NCI-H146 treated with DMSO at 0.1 percent for 48 hours (cell line): ENCODE data around the gene PITPNM3.

ENCODE experiments used
- DNase-seq: peaks from one replicate; lab custom pipeline; 2025; ENCODE audit not compliant: unreplicated experiment; lab: John Stamatoyannopoulos, UW

The PITPNM3 gene

DNA sequence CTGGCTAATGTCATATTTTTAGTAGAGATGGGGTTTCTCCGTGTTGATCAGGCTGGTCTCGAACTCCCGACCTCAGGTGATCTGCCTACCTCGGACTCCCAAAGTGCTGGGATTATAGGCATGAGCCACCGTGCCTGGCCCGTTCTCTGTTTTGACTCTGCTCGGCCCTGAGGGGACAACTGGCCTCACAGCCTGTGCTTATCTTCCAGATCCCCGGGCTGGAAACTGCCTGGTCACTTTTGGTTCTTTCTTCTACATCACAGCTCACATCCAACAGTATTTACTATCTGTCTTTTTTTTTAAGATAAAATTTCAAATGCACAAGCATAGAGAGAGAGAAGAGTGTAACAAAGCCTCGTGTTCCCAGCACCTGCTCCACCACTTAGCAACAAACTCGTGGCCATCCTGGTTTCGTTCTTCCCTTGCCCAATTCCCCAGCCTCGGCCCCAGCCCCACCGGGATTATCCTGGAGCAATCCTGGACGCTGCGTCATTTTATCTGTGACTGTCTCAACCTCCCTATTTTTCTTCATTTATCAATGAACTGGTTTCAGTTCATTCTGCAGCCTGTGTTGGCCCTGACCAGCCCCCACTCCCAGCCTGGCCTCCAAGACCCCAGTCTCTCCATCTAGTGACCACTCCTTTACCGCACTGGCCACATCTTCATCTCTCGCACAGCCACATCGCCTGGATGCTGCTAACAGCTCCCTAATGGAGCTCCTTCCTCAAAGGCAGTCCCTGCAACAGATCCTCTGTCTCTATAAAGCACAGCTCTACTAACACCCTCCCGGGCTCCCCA is 91.0 kb downstream of the PITPNM3 start:
- no peak for DNase-seq

DNA sequence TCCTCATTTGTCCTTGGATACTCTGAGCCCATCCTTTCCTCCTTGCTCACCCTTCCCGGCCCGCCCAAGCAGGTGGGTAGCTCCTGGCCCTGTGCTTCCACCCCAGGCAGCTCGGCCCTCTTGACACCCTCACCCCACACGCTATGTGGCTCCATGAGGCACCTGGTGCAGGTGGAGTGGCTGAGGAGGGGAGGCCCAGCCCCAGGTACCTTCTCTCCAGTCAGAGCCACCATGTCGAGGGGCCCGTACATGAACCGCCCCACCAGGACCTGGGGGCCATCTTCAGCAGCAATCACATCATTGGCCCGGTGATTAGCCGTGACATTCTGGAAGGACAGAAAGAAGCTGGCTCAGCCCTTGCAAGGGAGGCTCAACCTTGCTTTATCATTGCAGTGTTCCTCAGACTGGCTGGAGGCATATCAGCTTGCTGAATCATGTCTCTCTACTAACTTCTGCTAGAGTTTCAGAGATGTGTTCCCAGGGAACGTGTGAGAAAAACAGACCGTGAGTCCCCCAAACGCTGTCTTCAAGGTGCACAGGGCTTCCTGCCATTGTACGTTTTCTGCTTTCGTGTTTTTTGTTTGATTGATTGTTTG is 91.8 kb downstream of the PITPNM3 start:
- no peak for DNase-seq

DNA sequence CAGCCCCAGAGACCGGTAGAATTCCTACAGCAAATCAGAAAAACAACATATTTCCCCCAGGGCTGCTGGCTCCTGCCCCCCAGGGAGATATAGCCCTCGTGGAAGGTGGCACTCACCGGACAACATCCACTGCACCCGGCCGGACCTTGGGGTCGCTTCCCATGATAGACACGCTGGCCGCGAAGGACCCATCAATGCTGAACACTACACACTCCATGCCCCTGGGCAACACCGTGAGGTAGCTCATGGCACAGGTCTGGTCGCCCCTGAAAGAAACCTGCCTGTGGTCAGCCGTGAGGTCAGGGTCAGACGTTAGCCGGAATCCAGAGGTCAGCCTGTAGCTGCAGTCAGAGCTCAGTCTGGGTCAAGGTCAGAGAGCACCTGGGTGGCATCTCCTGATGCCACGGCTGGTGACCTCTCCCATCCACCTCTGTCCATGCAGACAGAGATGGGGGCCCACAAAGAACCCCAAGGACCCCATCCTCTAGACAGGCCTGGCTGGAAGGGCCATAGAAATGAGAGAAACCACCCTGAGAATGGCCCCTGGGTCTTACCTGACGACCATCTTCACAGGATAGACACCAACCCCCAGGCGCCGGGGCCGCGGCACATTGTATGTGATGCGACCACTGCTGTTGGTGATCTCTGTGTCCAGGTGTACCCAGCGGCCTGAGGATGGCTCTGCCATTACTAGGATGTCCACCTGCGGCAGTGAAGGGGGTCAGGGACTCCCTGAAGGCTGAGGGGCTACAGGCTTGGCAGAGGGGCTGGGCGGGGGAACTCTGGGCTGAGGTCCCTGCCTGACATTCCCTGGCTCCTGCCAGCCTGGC is 92.5 kb downstream of the PITPNM3 start:
- DNase-seq = no peak

DNA sequence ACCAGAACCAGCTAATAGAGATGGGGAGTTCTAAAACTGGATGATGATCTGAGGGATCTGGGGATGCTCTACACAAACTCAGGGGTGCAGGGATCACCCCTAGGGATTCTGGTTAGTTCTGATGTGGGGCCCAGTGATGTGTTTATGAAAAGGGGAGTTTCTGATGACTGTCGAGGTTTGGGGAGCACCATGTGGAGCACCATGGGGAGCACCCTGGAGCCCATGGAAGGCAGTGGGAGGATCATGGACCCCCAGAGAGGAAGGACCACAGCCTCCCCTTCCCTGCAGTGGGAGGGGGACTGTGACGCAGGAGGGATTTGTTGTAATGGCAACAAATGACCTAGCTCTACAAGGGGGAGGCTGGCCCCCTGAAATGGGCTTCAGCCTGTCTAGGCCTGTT is 93.7 kb downstream of the PITPNM3 start:
- DNase-seq = no peak

DNA sequence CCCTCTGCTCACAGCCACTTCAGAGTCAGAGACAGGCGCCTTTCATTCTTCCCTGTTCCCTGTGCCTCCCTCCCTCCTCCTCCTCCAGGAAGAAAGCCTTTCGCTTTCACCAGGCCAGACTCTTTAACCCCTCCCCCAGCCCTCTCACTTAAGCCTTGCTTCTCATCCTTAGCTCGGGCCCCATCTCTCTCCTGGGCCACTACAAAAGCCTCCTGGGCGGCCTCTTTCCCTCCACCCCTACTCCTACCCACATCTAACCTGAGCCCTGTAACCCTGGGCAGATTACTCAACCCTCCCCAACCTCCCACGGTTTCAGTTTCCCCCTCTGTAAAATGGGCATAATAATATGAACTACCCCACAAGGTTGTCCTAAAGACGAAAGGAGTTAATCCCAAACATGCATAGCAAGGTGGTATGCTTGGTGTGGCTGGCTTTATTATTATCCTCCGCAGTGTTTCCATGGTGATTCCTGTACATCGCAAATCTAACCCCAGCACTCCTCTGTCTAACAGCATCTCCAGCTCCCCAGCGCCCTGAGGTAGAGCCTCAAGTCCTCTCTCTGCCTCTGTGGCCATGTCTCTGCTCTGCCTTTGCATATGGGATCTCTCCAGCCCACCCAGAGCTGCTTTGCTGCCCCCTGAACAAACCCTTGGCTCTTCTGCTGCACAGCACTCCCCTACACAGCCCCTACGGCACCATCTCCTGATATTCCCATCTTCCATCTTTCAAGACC is 94.4 kb downstream of the PITPNM3 start:
- no peak for DNase-seq

DNA sequence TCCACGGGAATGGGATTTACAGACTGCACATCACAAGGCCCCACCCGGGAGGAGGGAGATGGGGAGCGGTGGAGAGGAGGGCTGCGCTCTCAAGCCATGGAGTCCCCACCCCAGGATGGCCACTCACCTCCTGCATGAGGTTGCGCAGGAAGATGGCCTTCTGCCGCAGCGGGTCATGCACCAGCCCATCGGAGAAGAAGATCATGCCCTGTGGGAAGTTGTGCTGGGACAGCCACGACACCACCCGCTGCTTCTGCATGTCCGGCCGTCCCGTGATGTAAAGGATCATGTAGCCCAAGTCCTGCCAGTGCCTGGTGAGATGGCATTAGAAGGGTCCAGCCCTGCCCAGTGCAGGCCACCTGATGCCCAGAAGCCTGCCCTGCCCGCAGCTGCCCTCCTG is 95.1 kb downstream of the PITPNM3 start:
- DNase-seq = no peak

DNA sequence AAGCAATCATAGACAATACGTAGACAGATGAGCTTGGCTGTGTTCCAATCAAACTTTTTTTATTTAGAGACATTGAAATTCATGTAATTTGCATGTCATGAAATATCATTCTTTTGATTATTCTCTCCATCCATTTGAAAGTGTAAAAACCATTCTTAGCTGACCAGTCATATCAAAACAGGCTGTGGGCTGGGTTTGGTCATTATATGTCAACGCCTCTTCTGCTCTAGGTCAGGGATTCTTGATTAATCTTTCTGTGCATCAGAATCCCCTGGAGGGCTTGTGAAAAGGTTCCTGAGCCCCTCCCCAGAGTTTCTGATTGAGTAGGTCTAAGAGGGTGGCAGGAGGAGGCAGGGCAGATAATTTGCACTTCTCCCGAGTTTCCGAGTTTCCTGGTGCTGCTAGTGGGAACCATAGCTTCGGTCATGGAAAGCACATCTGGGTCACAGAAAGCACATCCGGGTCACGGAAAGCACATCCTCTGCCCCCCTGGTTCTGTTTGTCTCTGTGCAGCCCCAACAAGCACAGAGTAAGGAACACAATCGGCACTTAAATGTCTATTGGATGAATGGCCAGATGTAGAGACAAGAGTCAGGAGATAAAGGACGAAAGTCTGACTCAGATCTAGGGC is 95.7 kb downstream of the PITPNM3 start:
- no peak for DNase-seq

DNA sequence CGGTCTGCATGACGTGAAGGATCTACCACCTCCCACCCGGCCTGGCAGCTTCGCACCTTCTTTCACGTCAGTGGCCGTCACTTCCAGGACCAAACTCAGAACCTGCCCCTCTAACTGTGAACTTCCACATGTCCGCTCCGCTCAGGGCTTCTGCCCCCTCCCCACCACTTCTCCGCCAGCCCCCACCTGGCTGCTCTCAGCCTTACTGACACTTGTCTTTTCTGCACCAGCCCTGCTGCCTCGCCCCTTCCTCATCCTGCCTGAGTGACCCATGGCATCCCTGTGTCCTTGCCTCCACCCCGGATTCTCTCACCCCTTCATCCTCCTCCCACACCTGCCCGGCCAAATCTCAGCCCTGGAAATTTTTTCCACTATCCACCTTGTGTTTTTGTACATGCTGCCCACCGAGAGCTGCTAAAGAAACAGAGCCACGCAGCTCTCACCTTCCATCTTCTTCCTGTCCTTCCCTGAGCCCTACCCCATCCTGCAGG is 97.8 kb downstream of the PITPNM3 start:
- no peak for DNase-seq

DNA sequence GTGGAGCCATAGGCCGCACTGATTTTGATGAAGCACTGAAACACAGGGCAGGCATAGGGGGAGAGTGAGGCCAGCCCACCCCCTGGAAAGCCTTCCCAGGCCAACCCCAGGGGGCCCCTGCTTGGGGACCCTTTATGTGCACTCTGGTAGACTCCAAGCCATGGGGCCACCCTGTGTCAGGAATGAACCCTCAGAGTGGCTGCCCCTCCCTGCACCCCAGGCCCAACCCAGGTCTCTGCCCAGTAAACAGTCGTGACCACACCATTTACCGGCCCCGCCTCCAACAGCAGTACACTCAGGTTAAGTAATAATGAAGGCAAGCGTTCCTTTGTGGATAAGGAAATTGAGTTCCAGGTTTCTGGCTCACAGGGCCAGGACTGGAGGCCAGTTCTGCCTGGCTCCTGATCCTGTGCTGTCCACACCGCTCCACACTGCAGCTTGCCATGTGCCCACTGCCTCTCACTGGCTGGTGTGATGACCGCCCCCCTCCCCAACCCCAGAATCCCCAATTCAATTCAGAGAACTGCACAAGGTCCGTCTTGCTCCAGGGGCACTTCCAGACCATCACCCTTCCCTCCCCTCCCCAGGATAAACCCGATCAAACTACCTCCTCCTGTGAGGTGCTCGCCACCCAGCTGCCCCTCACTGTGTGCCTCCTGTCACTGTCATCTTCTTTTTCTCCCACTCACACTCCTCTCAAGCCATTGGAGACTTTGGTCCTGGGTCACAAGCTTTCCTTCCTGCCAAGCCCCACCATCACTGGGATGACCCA is 98.5 kb downstream of the PITPNM3 start:
- DNase-seq = no peak

DNA sequence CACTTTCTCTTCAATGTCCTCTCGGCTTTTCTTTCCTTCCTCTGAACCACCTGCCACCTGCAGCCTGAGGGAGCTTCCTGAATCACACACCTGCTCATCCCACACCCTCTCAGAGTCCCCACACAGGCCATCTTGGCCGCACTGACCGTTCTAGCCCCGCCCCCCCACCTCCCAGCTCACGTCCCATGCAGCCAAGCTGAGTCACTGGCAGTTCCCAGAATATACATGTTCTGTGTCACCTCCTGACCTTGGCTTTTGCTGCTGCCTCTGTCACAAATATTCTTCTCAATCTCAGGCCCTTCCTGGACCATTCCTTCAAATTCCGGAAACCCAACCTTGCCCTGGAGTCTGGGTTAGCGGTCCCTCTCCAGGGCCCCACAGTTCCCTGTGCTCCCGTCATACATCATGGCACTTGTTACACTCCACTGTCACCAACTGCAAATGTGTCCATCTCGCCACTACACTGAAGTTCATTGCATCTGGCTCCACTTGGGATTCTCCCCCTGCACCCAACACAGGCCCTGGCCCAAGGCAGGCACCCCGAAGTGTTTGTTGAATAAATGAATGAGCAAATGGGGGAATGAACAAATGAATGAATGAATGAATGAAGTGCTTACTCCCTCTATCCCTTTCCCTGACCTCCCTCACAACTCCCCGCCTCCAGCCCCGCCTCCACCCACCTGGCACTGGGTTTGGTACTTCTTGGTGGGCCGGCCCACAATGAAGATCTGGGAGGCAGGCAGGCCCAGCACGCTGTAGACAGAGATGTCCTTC is 99.3 kb downstream of the PITPNM3 start:
- peak; percentile 50 for DNase-seq

DNA sequence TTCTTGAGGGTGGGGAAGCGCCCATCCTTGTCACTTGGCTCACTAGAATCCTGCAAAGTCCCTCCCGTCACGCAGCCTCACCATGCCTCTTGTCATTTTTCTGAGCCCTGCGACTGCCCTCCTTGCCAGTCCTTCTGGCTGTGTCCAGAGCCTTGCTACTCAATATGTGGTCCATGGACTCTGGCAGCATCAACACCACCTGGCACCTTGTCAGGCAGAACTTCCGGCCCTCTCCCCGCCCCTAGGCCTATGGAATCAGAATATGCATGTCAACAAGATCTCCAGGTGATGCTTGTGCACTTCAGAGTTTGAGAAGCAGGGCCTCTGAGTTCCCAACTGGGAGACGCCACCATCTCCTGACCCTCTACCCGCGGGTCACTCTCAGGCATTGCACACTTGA is 100.0 kb downstream of the PITPNM3 start:
- peak; percentile 36 for DNase-seq

DNA sequence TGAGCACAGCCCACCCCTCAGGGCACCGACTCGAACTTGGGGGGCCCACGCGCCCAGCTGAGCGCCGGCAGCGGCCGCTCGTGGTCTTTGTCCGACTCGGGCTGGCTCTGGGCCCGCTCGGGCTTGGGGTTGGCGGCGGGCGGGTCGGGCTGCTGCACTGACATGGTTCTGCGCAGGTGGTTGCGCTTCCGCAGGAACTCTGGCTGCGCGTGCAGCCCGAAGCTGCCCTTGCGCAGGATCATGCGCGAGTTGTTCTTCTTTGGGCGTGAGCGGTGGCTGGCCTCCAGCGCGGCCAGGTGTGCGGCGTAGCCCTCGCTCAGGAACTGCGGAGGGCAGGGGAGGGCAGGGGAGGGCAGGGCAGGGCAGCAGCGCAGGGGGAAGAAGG is 101.0 kb downstream of the PITPNM3 start:
- DNase-seq = no peak

DNA sequence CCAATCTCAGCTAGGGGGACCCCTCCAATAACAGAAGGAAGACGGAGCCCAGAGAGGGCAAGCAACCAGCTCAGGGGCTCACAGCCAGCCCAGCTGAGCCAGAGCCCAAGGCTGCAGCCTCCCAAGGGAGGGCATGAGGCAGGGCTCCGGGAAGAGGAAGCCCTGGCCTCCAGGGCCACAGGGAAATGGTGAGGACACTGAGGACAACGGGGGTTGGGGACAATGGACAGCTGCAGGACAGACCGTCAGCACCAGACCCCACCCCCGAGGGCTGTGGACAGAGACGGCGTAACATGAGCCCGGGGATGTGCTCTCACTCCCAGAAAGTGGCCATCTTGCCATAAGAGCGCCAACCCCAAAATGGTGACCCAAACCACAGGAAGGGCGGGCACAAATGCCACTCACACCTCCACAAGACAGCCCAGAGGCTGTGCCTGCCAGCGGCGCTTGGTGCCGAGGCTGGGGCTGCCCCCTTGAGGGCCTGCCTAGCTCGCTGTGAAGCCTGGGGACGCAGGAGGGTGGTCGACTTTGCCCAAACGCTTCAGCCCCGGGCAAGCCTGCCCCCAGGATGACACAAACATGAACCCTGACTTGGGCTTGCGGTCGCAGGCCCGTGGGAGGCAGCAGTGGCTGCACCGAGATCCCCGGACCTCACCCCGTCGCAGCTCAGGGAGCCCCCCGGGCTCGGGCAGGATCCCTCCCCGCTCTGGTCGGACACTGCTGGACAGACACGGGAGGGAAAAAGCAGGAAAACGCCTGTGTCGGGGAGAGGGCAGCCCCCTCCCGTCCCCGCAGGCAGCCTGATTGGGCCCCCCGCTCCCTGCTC is 101.6 kb downstream of the PITPNM3 start:
- no peak for DNase-seq

DNA sequence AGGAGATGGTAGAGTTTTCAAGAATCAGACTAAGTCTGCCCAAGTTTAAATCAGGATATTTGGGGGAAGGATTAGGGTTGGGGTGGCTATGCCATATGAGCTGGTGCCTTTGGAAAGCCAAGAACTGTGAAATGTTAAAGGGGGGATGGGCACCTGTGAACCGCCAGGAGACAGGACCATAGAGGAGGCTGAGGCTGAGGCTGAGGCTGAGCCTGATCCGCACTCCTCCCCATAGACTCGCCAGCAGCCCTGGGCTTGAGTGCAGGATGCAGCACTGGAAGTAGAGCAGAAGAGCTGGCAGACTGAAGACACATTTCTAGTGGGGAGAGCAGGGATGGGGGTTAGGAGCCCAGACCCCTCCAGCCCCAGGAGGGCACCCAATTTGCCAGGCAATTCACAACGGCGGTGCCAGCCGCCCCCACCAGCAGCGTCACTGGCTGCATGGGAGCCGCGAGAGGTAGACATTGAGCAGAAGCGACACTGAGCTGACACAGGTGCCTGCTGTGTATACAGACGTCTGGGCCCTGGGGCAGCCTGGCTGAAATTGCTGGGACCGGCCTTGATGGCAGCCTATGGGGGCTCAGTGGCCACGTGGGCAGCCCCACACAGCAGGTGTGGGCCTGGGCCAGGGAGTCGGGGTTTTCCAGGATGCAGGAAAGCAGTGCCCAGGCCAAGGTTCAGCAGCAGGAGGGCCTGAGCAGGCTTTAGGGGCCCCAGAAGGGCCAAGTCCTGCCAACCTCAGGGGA is 102.9 kb downstream of the PITPNM3 start:
- DNase-seq = no peak

DNA sequence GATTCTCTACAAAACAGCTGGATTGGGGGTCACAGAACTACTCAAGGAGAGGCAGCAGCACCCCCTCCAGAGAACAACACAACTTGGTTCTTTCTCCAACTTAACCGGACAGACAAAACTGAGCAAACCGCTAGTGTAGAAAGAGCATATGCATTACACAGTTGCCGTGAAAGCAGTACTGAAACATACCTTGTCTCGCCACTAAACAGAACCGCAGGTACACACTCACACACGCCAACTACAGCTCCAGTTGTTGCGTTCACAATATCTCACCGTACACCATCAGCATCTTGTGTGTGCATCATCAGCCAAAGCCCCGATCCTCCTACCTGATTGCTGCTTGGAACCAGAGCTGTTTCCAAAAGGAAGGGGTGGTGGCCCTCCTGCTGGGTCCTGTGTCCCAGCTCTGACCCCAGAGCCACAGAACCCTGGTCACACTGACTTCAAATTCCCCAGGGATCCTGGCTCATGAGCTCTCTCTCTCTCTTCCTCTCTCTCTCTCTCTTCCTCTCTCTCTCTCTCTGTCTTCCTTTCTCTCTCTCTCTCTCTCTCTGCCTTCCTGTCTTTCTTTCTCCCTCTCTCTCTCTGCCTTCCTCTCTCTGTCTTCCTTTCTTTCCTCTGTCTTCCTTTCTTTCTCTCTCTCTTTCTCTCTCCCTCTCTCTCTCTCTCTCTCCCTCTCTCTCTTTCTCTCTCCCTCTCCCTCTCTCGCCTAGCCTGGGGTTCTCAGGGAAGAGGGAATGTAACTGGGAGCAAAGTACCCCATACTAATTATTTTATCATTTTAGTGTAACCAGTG is 103.7 kb downstream of the PITPNM3 start:
- no peak for DNase-seq

DNA sequence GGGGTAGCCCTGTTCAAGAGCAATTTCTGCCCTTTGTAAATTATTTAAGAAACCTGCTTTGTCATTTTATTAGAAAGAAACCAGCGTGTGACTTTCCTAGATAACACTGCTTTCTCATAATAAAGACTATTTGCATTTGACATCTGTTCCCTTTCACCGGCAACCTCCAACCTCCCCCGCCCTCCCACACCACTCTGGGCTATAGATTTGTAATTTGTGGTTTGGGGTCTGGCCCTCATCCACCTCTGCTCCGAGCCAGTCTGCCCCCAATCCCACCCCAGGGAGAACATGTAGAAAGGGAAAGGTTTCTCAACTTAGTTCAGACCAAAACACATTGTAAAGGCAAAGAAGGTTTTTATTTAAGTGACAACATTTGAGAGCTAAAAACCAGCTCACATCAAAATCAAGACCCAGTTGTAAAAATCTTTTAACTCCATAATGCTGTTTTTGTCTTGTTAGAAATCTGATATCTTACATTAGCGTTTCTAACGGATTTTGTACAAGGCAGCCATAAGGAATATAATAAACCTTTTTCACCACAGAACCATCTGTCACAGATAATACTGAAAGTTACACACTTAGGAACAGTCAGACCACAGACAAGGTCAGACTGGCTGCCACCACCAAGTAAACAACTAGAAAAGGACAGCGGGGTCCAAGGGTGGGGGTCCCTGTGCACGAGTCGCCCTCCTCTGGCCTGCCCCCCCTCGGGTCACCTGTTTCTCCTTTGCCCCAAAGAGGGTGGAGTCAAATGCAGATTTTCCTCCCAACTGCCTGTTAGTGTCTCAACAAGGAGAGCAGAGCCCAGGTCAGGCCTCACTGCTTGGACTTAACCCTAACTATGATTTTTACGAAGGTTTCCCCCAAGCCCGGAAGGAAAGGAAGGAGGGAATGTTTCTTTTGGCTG is 105.2 kb downstream of the PITPNM3 start:
- DNase-seq = peak; percentile 20
